Neural cell (in vitro differentiated cells): Measurements from ENCODE around the gene GATA1. TPM values are rescaled to one million over a fixed set of nuclear protein-coding genes. Genes with fewer than 3 reads are reported as not detected.

Source experiments
- H2AFZ ChIP-seq: fragments of 200-600, 300-800 bp; sonication (generic), shearing (Covaris generic); 2 replicates; pipeline ENCODE4 v1.6.0; 2014; ENCODE audit warnings: low read depth, mild to moderate bottlenecking, antibody characterized with exemption, low read length, moderate library complexity
- H3F3A ChIP-seq: fragments of 200-600 bp; shearing (Covaris generic); 2 replicates; pipeline ENCODE4 v1.6.1; 2016; ENCODE audit warnings: mild to moderate bottlenecking, moderate library complexity, mixed read lengths, antibody characterized with exemption, low read length; ENCODE audit not compliant: insufficient read depth, poor library complexity, severe bottlenecking
- H3K27ac ChIP-seq: fragments of 200-600, 300-800 bp; sonication (generic), shearing (Covaris generic); 2 replicates; pipeline ENCODE4 v1.5.1; 2014; ENCODE audit warnings: mild to moderate bottlenecking, low read length, moderate library complexity
- H3K27me3 ChIP-seq: fragments of 300-800, 200-600 bp; sonication (generic), shearing (Covaris generic); 2 replicates; pipeline ENCODE4 v1.6.0; 2014; ENCODE audit warnings: mild to moderate bottlenecking, low read depth, low read length, moderate library complexity; ENCODE audit not compliant: insufficient read depth
- H3K36me3 ChIP-seq: fragments of 300-800, 200-600 bp; sonication (generic), shearing (Covaris generic); 2 replicates; pipeline ENCODE4 v1.5.1; 2014; ENCODE audit warnings: mild to moderate bottlenecking, antibody characterized with exemption, low read length, moderate library complexity; ENCODE audit not compliant: insufficient read depth
- H3K4me2 ChIP-seq: fragments of 300-800, 200-600 bp; sonication (generic), shearing (Covaris generic); 2 replicates; pipeline ENCODE4 v1.6.0; 2014; ENCODE audit warnings: mild to moderate bottlenecking, low read length
- H3K4me3 ChIP-seq: fragments of 300-800, 200-600 bp; sonication (generic), shearing (Covaris generic); 2 replicates; pipeline ENCODE4 v1.5.1; 2014; ENCODE audit warnings: mild to moderate bottlenecking, low read length, moderate library complexity
- H3K79me2 ChIP-seq: fragments of 200-600 bp; shearing (Covaris generic); replicated peaks from 2 replicates; pipeline ENCODE4 v1.6.0; 2014; ENCODE audit warnings: mild to moderate bottlenecking, low read length, moderate library complexity; ENCODE audit not compliant: insufficient read depth
- H3K9ac ChIP-seq: fragments of 300-800, 200-600 bp; sonication (generic), shearing (Covaris generic); 2 replicates; pipeline ENCODE4 v1.6.1; 2016; ENCODE audit warnings: mild to moderate bottlenecking, low read length, mixed read lengths
- H3K9me2 ChIP-seq: fragments of 200-600 bp; shearing (Covaris generic); 2 replicates; pipeline ENCODE4 v1.6.1; 2016; ENCODE audit warnings: mild to moderate bottlenecking, low read length, mixed read lengths; ENCODE audit not compliant: insufficient read depth
- H3K9me3 ChIP-seq: fragments of 200-600, 300-800 bp; sonication (generic), shearing (Covaris generic); 2 replicates; pipeline ENCODE4 v1.6.1; 2016; ENCODE audit warnings: mild to moderate bottlenecking, mixed run types, low read length, moderate library complexity, mixed read lengths
- H4K20me1 ChIP-seq: fragments of 200-600 bp; shearing (Covaris generic); 2 replicates; pipeline ENCODE4 v1.6.1; 2016; ENCODE audit warnings: mild to moderate bottlenecking, mixed run types; ENCODE audit not compliant: insufficient read depth
- CTCF ChIP-seq: fragments of 450-650 bp; IDR thresholded peaks from 2 replicates; pipeline ENCODE4 v1.5.1; 2014; ENCODE audit warnings: antibody characterized with exemption, mild to moderate bottlenecking, moderate library complexity; ENCODE audit not compliant: poor library complexity, severe bottlenecking
- EP300 ChIP-seq: fragments of 450-650 bp; conservative IDR thresholded peaks from 2 replicates; pipeline ENCODE4 v1.6.1; 2014; ENCODE audit warnings: antibody characterized with exemption, mild to moderate bottlenecking, moderate library complexity; ENCODE audit not compliant: poor library complexity, severe bottlenecking
- EZH2 ChIP-seq: fragments of 200-600, 300-800 bp; shearing (Covaris generic), sonication (generic); IDR thresholded peaks from 2 replicates; pipeline ENCODE4 v1.6.1; 2014; ENCODE audit warnings: antibody characterized with exemption, low read length, borderline replicate concordance, mild to moderate bottlenecking; ENCODE audit not compliant: insufficient read depth, poor library complexity, severe bottlenecking
- MXI1 ChIP-seq: fragments of 450-650 bp; conservative IDR thresholded peaks from 2 replicates; pipeline ENCODE4 v1.6.1; 2014; ENCODE audit warnings: antibody characterized with exemption, mild to moderate bottlenecking; ENCODE audit not compliant: poor library complexity, severe bottlenecking
- POLR2AphosphoS5 ChIP-seq: IDR thresholded peaks from 2 replicates; pipeline ENCODE4 v1.6.1; 2012
- RAD21 ChIP-seq: fragments of 450-650 bp; conservative IDR thresholded peaks from 2 replicates; pipeline ENCODE4 v1.6.1; 2014; ENCODE audit warnings: antibody characterized with exemption, mild to moderate bottlenecking, moderate library complexity
- REST ChIP-seq: IDR thresholded peaks from 2 replicates; pipeline ENCODE4 v1.6.1; 2012; ENCODE audit warnings: borderline replicate concordance
- SMC3 ChIP-seq: fragments of 450-650 bp; conservative IDR thresholded peaks from 2 replicates; pipeline ENCODE4 v1.6.1; 2014; ENCODE audit warnings: antibody characterized with exemption, mild to moderate bottlenecking, moderate library complexity; ENCODE audit not compliant: poor library complexity
- TAF1 ChIP-seq: IDR thresholded peaks from 2 replicates; pipeline ENCODE4 v1.6.1; 2012; ENCODE audit warnings: low read depth
- polyA plus RNA-seq: library from polyadenylated mRNA; depleted of rRNA; stranded (reverse); fragments of >200 nt; gene quantifications from 2 replicates; pipeline ENCODE4 v1.2.3, GENCODE V29; 2014

GATA1 gene
- polyA plus RNA-seq, 1 donor from 2014 or later: not detected

GRCh38 chrX:48787505-48788443 lies 1.4 kb downstream of the GATA1 start:
- Histone ChIP-seq H3K9me3 (no peaks in the 10 kb centered on the region), H3K27ac (no peak overlapping the region), H3K9me2 (no peaks in the 10 kb centered on the region), H3K4me2 (no peak overlapping the region), H2AFZ (no peak overlapping the region), H3K36me3 (no peaks in the 10 kb centered on the region), H3K4me3 (no peak overlapping the region), H4K20me1 (no peaks in the 10 kb centered on the region), H3K27me3 (no peaks in the 10 kb centered on the region), H3K9ac (no peak overlapping the region), H3F3A (no peaks in the 10 kb centered on the region), H3K79me2 (no peaks in the 10 kb centered on the region)
- TF ChIP-seq MXI1 (no peak), POLR2AphosphoS5 (no peak), CTCF (no peak)

GRCh38 chrX:48789366-48790220 lies 3.2 kb downstream of the GATA1 start:
- Histone ChIP-seq H3K36me3 (no peaks in the 10 kb centered on the region), H3K4me3 (no peak overlapping the region), H2AFZ (no peak overlapping the region), H3F3A (no peaks in the 10 kb centered on the region), H3K9ac (no peak overlapping the region), H3K9me3 (no peaks in the 10 kb centered on the region), H3K9me2 (no peaks in the 10 kb centered on the region), H3K27ac (no peak overlapping the region), H3K27me3 (no peaks in the 10 kb centered on the region), H4K20me1 (no peaks in the 10 kb centered on the region), H3K4me2 (no peak overlapping the region), H3K79me2 (no peaks in the 10 kb centered on the region)
- TF ChIP-seq SMC3 (no peak), CTCF (no peak), RAD21 (no peak), TAF1 (no peak), MXI1 (no peak), EZH2 (no peak), REST (no peak), EP300 (no peak), POLR2AphosphoS5 (no peak)
